ENCODE measurements around the gene ZSWIM6. TPM values are rescaled to one million over a fixed set of nuclear protein-coding genes. Genes with fewer than 3 reads are reported as not detected.

The ZSWIM6 gene
- total and polyA plus RNA-seq, 11 donors, result 1.9 to 14.9 (median 6.3) TPM

DNA sequence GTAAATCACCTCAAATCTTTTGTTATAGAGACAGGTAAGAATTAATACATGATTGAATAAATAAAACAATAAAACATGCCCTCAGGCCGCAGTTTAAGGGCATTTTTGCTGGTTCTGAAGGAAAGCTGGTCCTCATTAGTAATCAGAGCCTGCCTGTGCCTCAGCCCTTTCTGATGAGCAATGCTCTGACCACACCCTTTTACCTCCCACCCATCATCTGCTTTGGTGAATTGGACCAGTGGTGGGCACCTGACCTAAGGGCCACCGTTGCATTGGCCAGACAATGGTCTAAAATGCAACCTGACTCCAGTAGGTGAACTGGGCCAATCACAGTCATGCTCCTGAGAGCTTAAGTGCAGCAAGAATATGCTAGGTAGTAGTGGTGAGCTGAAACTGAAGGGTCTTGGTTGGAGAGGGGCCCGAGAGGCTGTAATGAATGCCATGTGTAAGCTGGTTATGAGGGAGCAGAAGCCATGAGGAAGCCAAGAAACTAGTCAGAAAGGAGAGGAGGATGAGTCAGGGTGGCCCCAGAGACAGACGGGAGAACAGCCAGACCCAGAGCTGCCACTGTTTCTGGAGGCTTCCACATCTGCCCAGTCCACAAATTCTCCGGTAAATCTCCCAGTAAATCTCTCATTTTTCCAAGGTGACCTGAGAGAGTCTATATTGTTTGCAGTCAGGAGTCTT is 45.5 kb upstream of the ZSWIM6 start:
- Histone ChIP-seq H3K9me3 (no peaks in the 10 kb centered on the region), H3K27ac (no peak overlapping the region), H3K4me1 (peaks cover 0 to 4% (median 0%) of the 10 kb centered on the region in 12 donors), H3K36me3 (no peaks in the 10 kb centered on the region), H3K4me3 (no peak overlapping the region), H3K27me3 (no peaks in the 10 kb centered on the region)
- ATAC-seq, result no peak
- WGBS, 4 donors, result 94% methylated on average over 5 of the region's 5 CpGs
- intact Hi-C loops (cut with DNase I), result no loop called here
- TF ChIP-seq, protein P1, sequence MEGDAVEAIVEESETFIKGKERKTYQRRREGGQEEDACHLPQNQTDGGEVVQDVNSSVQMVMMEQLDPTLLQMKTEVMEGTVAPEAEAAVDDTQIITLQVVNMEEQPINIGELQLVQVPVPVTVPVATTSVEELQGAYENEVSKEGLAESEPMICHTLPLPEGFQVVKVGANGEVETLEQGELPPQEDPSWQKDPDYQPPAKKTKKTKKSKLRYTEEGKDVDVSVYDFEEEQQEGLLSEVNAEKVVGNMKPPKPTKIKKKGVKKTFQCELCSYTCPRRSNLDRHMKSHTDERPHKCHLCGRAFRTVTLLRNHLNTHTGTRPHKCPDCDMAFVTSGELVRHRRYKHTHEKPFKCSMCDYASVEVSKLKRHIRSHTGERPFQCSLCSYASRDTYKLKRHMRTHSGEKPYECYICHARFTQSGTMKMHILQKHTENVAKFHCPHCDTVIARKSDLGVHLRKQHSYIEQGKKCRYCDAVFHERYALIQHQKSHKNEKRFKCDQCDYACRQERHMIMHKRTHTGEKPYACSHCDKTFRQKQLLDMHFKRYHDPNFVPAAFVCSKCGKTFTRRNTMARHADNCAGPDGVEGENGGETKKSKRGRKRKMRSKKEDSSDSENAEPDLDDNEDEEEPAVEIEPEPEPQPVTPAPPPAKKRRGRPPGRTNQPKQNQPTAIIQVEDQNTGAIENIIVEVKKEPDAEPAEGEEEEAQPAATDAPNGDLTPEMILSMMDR (IDR thresholded peaks at IDR 0.05), result no peak
- TF ChIP-seq POLR2A (IDR thresholded peaks at IDR 0.05), result no peak
- DNase-seq, result no peak

DNA sequence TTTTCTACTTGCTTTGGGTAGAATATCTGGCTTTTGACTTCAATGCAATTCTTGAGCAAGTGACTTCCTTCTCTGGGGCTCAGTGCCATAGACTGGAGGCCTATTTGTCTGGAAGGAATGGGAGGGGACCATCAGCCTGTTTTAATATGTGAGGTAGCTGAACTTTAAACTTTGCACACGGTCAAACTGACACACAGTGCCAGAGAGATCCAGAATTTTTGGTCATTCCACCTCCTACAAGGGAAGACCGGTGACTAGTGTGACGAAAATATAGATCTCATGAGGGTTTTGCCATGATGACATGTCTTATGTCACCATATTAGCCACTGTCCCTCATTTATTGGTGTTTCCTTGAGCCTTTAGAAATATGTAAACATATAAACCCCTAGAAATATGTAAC is 44.6 kb upstream of the ZSWIM6 start:
- peaks cover 0 to 4% (median 0%) of the 10 kb centered on the region in 12 donors for H3K4me1 ChIP-seq
- H3K9me3 ChIP-seq, result no peaks in the 10 kb centered on the region
- no peak for DNase-seq
- no peak overlapping the region for H3K4me3 ChIP-seq
- H3K27ac ChIP-seq, result no peak overlapping the region
- H3K27me3 ChIP-seq, result no peaks in the 10 kb centered on the region
- 88 to 92% (median 90%) methylated on average over 3 of the region's 3 CpGs for WGBS, 4 donors
- intact Hi-C loops (cut with DNase I), result no loop called here
- no peaks in the 10 kb centered on the region for H3K36me3 ChIP-seq
- ATAC-seq, result no peak
- TF ChIP-seq, protein P1 (IDR thresholded peaks at IDR 0.05), result no peak
- no peak for TF ChIP-seq POLR2A (IDR thresholded peaks at IDR 0.05)

DNA sequence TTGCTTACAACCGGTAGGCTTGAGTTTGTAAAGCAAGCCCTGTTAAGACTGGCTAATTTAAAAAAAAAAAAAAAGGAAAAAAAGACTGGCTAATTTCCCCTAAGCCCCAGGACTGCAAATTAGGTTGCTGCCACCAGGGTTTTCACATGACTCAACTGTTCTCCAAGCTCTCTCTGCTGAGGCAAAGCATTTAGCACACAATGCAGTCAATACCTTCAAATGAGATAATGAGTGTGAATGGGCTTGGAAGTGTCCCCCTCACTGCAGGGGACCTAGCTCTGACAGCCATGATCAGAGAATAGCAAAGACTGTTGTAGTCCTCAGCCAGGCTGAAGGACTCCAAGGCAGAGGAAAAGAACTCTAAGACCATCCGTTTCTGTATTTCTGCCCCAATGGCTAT is 42.8 kb upstream of the ZSWIM6 start:
- peaks cover 0 to 4% (median 0%) of the 10 kb centered on the region in 12 donors for H3K4me1 ChIP-seq
- no peak overlapping the region for H3K27ac ChIP-seq
- no peaks in the 10 kb centered on the region for H3K9me3 ChIP-seq
- DNase-seq (no peak), ATAC-seq (no peak)
- H3K27me3 ChIP-seq, result no peaks in the 10 kb centered on the region
- H3K36me3 ChIP-seq, result no peaks in the 10 kb centered on the region
- TF ChIP-seq POLR2A (IDR thresholded peaks at IDR 0.05), result no peak
- WGBS, 4 donors, result 70 to 89% (median 75%) methylated on average over 2 of the region's 2 CpGs
- intact Hi-C loops (cut with DNase I), result no loop called here
- no peak overlapping the region for H3K4me3 ChIP-seq

DNA sequence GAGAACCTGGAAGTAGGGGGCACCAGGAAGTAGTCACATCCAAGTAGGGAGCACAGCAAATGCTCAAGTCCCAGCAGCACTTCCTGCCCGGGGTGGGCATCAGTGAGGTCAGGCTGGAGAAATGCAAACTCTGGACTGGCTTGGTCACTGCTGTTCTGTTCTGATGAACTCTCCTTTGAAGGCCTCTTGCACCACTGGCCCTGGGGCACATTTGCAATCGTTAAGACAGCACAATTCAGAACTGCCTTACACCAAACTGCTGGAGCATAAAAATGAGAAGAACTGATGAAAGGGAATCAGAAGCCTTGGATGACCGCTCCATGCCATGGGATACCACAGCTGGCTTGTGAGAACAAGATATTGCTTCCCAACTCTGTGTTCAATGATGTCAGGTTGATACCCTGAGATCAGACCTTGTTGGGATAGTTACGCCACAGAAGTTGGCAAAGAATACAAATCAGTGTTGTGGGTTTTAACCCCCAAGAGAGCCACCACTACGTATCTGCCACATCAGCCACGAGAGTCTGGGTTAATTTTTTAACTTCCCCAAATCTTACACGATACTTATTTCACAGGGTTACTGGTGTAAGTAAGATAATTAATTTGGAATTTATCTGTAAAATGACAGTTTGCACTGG is 42.3 kb upstream of the ZSWIM6 start:
- WGBS, 4 donors, result 77 to 85% (median 83%) methylated on average over 7 of the region's 7 CpGs
- TF ChIP-seq, protein P1 (IDR thresholded peaks at IDR 0.05), result no peak
- TF ChIP-seq POLR2A (IDR thresholded peaks at IDR 0.05), result no peak
- H3K9me3 ChIP-seq, result no peaks in the 10 kb centered on the region
- peaks cover 0 to 4% (median 0%) of the 10 kb centered on the region in 12 donors for H3K4me1 ChIP-seq
- no peak overlapping the region for H3K27ac ChIP-seq
- no peak overlapping the region for H3K4me3 ChIP-seq
- no peaks in the 10 kb centered on the region for H3K27me3 ChIP-seq
- intact Hi-C loops (cut with DNase I), result no loop called here
- no peak for ATAC-seq
- no peaks in the 10 kb centered on the region for H3K36me3 ChIP-seq
- no peak for DNase-seq

All from heart left ventricle (tissue), 16 donors.